GM12891 (cell line): ENCODE measurements around the gene ELOF1.

Source experiments
- DNase-seq: peaks from one replicate; pipeline ENCODE4 v3.0.0; 2011; ENCODE audit warnings: low spot score; ENCODE audit not compliant: insufficient read length
- FAIRE-seq: peaks from 2 replicates; lab custom pipeline; 2011; peaks lifted over from hg19 to GRCh38; lab: Jason Lieb, UNC
- PAX5 ChIP-seq: IDR thresholded peaks from 2 replicates; pipeline ENCODE4 v1.6.1; 2011; ENCODE audit warnings: low read length, moderate library complexity, mild to moderate bottlenecking; ENCODE audit not compliant: insufficient read depth, severe bottlenecking
- POLR2A ChIP-seq: IDR thresholded peaks from 2 replicates; pipeline ENCODE4 v1.6.1; 2011; ENCODE audit warnings: low read depth, low read length, control low read depth
- POLR2AphosphoS5 ChIP-seq: IDR thresholded peaks from 2 replicates; pipeline ENCODE4 v1.6.1; 2011; ENCODE audit warnings: low read depth, low read length, control low read depth
- POU2F2 ChIP-seq: IDR thresholded peaks from 2 replicates; pipeline ENCODE4 v1.6.1; 2011; ENCODE audit warnings: low read depth, mild to moderate bottlenecking, control low read depth, low read length, moderate library complexity
- SPI1 ChIP-seq: IDR thresholded peaks from 2 replicates; pipeline ENCODE4 v1.6.1; 2011; ENCODE audit warnings: low read depth, low read length, control low read depth
- TAF1 ChIP-seq: IDR thresholded peaks from 2 replicates; pipeline ENCODE4 v1.6.1; 2011; ENCODE audit warnings: low read depth, low read length, control low read depth

Gene ELOF1

DNA sequence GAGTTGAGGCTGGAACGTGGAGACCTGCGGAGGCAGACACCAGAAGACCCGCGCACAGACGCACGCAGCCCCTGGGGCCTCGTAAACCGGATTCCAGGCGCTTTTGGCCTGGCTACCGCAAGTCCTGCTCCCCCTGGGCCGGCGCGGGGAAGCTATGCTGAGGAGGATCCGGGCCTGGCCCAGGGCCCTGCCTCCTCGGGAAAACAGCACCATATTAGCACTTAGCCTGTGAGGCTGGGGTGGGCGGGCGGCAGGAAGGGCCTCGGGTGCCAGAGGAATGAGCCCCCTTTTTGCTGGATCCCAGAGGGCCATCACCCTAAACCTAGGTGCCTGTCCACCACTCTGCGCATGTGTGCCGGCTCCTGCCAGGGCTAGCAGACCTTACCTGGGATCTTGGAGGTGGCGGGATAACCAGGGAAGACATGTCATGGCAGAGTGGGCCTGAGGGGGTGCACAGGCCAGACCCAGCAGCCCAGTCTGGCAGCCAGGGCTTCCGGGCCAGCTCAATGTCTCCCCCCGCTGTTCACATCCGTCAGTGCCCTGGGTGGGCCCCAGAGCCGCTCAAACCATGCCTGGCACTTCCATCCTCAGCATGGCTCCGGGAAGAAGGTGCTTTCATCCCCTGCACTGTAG is 7.3 kb downstream of the ELOF1 start:
- FAIRE-seq, result no peak
- TF ChIP-seq SPI1, result no peak
- no peak for TF ChIP-seq POU2F2
- no peak for TF ChIP-seq PAX5
- no peak for TF ChIP-seq POLR2AphosphoS5
- no peak for TF ChIP-seq POLR2A
- TF ChIP-seq TAF1, result no peak

DNA sequence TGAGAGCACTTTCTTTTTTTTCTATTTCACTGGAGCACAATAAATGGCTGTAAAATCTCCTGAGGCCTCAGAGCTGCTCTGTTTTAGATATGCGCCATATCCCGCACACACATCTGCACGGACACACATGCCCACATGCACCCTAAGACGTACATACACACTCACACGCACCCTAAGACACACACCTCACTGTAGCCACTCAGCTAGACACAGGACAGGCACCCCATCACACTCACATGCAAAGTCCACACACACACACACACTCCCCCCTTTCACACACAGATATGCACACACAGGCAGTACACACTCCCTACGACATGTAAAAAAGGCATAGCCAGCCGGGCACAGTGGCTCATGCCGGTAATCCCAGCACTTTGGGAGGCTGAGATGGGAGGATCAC is 8.8 kb downstream of the ELOF1 start:
- no peak for DNase-seq
- no peak for TF ChIP-seq PAX5
- TF ChIP-seq SPI1, result no peak
- TF ChIP-seq POLR2A, result no peak
- TF ChIP-seq TAF1, result no peak
- TF ChIP-seq POU2F2, result no peak
- no peak for TF ChIP-seq POLR2AphosphoS5
- no peak for FAIRE-seq

More for the DNA sequence above, 7.3 kb downstream of the ELOF1 start:
- no peak for DNase-seq

DNA sequence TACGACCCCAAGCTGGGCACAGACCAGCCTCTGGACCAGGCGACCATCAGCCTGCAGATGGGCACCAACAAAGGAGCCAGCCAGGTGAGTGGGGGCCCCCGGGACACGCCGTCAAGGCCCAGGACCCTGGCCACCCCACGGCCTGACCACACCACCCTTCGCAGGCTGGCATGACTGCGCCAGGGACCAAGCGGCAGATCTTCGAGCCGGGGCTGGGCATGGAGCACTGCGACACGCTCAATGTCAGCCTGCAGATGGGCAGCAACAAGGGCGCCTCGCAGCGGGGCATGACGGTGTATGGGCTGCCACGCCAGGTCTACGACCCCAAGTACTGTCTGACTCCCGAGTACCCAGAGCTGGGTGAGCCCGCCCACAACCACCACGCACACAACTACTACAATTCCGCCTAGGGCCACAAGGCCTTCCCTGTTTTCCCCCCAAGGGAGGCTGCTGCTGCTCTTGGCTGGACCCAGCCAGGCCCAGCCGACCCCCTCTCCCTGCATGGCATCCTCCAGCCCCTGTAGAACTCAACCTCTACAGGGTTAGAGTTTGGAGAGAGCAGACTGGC is 9.6 kb downstream of the ELOF1 start:
- TF ChIP-seq POLR2A (no peak), POU2F2 (no peak), TAF1 (no peak), PAX5 (no peak), SPI1 (no peak), POLR2AphosphoS5 (no peak)
- FAIRE-seq (no peak), DNase-seq (no peak)

DNA sequence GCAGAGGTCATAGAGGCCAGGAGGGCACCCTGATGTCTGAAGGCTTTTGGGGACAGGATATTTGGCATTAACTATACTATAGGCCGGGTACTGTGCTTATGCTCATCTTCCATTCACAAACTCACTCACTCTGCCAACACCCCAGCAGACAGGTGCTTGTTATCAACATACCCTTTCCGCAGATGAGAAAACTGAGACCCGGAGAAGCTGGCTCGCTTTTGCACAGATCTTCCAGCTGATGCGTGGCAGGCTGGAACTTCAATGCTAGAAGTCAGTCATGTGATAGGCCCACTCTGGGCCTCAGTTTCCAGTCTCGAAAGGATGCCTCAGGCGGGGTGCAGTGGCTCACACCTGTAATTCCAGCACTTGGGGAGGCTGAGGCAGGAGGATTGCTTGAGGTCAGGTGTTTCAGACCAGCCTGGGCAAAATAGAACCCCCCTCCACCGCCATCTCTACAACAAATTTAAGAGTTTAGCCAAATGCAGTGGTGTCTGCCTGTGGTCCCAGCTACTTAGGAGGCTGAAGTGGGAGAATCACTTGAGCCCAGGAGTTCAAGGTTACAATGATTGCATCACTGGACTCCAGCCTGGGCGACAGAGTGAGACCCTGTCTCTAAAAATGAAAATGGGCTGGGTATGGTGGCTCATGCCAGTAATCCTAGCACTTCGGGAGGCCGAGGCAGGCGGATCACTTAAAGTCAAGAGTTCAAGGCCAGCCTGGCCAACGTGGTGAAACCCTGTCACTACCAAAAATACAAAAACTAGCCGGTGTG is 10.9 kb downstream of the ELOF1 start:
- FAIRE-seq (no peak), DNase-seq (no peak)
- TF ChIP-seq POU2F2 (no peak), SPI1 (no peak), POLR2A (no peak), TAF1 (no peak), POLR2AphosphoS5 (no peak), PAX5 (no peak)

DNA sequence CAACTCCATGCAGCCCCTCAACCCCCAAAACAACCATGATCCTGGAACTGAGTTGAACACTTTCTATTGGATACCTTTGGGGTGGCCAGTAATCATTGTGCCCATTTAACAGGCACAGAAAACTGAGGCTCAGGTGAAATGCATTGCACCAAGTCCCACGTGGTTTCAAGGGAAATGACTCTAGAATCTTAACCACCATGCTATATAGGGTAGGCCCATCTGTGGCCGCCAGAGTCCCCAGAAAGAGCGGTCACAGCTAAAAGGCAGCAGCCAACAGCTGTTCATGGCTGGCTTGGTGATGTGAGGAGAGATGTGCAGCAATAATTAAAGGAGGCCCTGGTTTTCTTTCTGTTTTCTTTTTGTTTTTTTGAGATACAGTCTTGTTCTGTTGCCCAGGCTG is 17.8 kb downstream of the ELOF1 start:
- no peak for DNase-seq
- peak; percentile 69 for FAIRE-seq
- TF ChIP-seq TAF1 (no peak), SPI1 (no peak), POLR2AphosphoS5 (no peak), POU2F2 (no peak), PAX5 (no peak), POLR2A (no peak)

DNA sequence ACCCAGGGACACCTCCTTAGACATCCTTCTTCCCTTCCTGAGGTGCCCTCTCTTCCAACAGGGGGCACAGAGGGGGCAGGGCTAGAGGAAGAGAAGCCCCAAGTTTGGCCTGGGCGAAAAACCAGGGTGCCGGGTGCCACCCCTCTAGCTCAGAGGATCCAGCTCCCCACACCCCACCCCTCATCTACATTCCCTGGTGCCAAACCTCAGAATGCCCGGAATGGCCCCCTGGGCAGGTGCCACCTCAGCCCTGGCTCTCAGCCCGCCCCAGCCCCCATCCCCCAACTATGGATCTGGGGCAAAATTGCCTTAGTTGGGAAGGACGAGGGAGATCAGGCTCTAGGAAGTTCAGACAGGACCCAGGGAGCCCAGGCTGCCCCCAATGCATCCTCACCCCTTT is 18.4 kb downstream of the ELOF1 start:
- no peak for TF ChIP-seq POU2F2
- TF ChIP-seq SPI1, result no peak
- FAIRE-seq (no peak), DNase-seq (no peak)

DNA sequence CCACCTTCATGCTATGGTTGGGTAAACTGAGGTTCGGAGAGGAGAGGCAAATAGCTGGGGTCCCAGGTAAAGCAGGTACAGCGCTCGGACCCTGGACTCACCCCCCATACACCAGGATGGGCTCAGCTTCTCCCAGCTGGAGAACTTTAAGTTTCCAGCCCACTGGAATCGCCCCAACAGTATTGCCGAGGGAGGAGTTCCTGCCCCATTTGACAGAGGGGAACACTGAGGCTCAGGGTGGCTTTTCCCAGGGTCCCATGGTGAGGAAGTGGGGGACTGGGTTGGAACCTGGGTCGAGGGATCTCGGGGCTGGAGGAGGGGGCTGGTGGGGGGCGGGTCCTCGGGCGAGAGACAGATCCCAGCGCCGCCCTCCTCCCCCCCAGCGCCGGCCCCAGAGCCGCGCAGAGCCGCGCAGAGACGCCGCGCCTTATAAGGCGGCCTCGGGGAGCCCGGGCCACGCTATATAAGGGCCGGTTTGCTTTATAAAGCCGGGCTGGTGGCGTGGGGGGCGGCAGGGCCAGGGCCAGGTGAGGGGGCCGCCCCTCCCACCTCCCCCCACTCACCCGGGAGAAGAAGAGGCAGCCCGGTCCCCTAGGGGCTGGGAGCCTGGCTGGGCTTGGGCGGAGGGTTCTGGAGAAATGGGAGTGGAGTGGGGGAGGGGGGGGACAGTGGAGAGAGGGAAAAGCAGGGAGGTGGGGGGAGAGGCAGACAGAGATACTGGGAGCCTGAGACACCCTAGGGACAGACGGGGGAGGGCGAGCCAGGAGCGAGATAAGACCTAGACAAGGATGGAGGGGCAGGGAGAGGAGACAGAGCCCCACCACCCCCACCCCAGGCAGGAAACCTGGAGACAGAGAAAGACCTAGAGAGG is 19.3 kb downstream of the ELOF1 start:
- FAIRE-seq (no peak), DNase-seq (no peak)
- no peak for TF ChIP-seq POLR2AphosphoS5
- TF ChIP-seq TAF1, result no peak
- TF ChIP-seq POLR2A, result no peak
- no peak for TF ChIP-seq PAX5
- TF ChIP-seq POU2F2, result no peak
- TF ChIP-seq SPI1, result no peak

DNA sequence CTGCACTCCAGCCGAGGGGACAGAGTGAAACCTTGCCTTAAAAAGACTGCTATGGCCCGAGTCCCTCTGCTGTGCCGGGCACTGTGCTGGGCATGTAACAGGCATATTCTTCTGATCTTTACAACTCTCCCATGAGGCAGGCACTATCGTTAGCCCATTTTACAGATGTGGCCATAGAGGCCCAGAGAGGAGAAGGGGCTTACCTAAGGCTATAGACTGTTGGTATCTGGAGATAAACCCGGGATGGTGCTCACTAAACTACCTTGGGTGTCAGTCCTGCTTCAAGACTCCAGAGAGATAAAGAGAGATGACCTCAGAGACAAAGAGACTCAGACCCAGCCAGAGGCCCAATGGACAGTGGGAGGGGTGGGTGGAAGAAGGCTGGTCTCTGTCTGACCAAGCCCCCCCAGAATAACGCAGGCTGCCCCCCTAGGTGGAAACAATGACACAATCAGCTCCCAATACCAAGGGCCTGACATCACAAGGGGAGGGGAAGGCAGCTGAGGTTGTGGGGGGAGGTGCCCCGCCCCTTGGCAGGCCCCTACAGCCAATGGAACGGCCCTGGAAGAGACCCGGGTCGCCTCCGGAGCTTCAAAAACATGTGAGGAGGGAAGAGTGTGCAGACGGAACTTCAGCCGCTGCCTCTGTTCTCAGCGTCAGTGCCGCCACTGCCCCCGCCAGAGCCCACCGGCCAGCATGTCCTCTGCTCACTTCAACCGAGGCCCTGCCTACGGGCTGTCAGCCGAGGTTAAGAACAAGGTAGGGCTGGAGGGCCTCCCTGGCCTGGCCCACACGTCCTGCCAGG is 20.6 kb downstream of the ELOF1 start, which contains the start of gene CNN1:
Gene CNN1, plus strand, starts transcription at position 620 of the 805 bp plus-strand sequence. Its CDS starts 77 bp downstream, at position 697.
- no peak for TF ChIP-seq SPI1
- no peak for TF ChIP-seq POLR2AphosphoS5
- no peak for TF ChIP-seq POU2F2
- no peak for TF ChIP-seq POLR2A
- no peak for TF ChIP-seq PAX5
- TF ChIP-seq TAF1, result no peak
- no peak for DNase-seq
- no peak for FAIRE-seq
